Measurements from ENCODE around the gene CCDC198. TPM values are rescaled to one million over a fixed set of nuclear protein-coding genes. Genes with fewer than 3 reads are reported as not detected.
A peak's percentile ranks its signal among the peaks of the same experiment; 100 is the strongest.

Gene CCDC198, protein sequence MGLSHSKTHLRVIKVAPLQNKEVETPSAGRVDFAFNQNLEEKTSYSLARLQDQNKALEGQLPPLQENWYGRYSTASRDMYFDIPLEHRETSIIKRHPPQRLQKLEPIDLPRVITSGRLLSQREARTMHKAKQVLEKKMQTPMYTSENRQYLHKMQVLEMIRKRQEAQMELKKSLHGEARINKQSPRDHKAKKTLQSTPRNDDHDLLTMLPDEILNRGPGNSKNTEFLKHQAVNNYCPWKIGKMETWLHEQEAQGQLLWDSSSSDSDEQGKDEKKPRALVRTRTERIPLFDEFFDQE
- total RNA-seq (2014; rRNA removed; shearing (Covaris generic); ENCODE audit: low replicate concordance): 6.7 and 14.2 TPM in 2 replicates

DNA sequence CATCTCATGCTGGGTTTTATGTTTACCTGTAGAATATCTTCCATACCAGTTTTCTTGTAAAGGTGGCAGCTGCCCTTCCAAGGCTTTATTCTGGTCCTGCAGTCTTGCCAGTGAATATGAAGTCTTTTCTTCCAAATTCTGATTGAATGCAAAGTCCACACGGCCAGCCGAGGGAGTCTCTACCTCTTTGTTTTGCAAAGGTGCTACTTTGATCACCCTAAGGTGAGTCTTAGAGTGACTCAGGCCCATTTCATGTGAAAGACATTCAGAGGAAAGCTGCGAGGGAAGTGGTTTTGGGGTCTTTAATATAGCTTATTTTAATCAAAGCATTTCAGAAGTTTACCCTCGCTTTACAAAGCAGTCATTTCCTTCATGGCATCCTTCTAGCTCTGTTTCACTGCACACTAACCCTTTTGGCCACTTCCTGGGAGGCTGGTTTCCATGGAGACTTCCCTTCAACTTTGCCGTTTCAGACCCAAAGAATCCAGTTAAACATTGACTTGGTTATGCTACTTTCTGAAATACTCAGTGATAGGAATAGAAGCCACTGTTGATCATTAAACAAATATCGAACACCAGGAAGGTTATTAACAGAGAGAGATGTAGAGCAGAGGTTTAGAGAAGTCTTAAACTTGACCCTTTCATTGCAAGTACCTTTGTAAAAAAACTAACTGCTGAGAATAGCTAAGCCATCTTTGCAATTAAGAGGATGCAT is at the start of gene CCDC198:
TSS of gene CCDC198 (minus strand) at position 391 of the 715 bp plus-strand sequence. CDS start at position 249, 142 bp downstream.
- in situ Hi-C loops (cut with HindIII; ENCODE audit: low pct_unique_long_range_greater_than_20kb, low sequenced_read_pairs): no loop called here

GRCh38 chr14:57533214-57533613 is 39.6 kb upstream of the CCDC198 start:
- in situ Hi-C loops (cut with HindIII; ENCODE audit: low pct_unique_long_range_greater_than_20kb, low sequenced_read_pairs): no loop called here
- peak; percentile 11 for DNase-seq (ENCODE audit: low read depth)

More for the DNA sequence above, at the start of gene CCDC198:
- DNase-seq (ENCODE audit: low read depth): peak; percentile 93

- in situ Hi-C loops (cut with HindIII; ENCODE audit: low pct_unique_long_range_greater_than_20kb, low sequenced_read_pairs): no loop called here
- no peak for DNase-seq (ENCODE audit: low read depth)
Observed at GRCh38 chr14:57530571-57530970, 36.9 kb upstream of the CCDC198 start.

- in situ Hi-C loops (cut with HindIII; ENCODE audit: low pct_unique_long_range_greater_than_20kb, low sequenced_read_pairs): no loop called here
- DNase-seq (ENCODE audit: low read depth): no peak
Observed at GRCh38 chr14:57526942-57527341, 33.3 kb upstream of the CCDC198 start.

GRCh38 chr14:57519043-57519442 is 25.4 kb upstream of the CCDC198 start:
- DNase-seq (ENCODE audit: low read depth): no peak

DNA sequence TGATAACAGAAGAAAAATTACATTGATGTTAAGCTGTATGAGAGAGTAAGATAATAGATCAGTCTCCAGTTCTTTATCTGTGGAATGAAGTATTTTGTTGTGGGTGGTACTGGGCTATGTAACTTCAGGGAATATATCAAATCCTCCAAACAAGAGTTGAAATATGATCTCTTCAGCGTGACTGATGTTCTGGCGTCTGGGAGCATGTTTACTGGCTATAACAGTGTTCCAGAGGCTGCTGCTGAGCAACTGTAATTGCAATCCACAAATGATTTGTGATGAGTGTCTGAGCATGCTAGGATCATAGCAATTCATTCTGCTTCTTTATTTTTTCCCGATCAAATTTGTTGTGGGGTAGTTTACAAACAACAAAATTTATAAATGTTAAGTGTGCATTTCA is 18.6 kb upstream of the CCDC198 start:
- DNase-seq (ENCODE audit: low read depth): no peak
- in situ Hi-C loops (cut with HindIII; ENCODE audit: low pct_unique_long_range_greater_than_20kb, low sequenced_read_pairs): no loop called here

More at GRCh38 chr14:57519043-57519442, 25.4 kb upstream of the CCDC198 start:
- in situ Hi-C loops (cut with HindIII; ENCODE audit: low pct_unique_long_range_greater_than_20kb, low sequenced_read_pairs): no loop called here

- DNase-seq (ENCODE audit: low read depth): no peak
- in situ Hi-C loops (cut with HindIII; ENCODE audit: low pct_unique_long_range_greater_than_20kb, low sequenced_read_pairs): no loop called here
Observed at GRCh38 chr14:57508756-57509155, 15.1 kb upstream of the CCDC198 start.

DNA sequence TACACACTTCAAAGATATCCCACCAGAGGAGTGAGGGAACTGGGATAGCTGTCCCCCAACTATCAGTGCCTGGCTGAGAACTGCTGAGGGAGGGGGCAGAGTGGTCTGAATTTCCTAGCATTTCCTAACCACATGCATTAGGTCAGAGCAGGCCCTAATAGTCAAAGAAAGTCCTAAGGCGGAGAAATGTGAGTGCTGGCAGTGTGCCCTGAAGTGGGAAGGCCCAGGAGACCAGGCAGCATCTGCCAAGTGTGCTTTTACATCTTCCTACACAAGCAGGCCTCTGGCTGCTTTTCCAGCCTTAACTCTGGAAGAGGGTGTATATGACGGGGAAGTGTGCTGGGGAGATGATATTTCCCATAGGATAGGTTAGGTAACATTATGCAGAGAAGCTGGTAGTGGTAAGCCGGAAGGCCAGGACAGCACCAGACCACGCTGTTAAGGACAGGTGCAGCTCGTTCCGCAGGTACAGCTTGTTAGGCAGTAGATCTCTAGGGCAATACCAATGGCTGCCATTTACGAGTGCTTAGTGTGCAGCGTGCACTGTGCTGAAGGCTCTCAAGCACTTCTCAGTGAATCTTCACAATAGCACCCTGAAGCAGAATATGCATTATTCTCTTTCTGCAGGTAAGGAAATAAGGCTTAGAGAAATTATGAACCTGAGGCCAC is 9.1 kb upstream of the CCDC198 start:
- no peak for DNase-seq (ENCODE audit: low read depth)
- in situ Hi-C loops (cut with HindIII; ENCODE audit: low pct_unique_long_range_greater_than_20kb, low sequenced_read_pairs): no loop called here

- no peak for DNase-seq (ENCODE audit: low read depth)
- in situ Hi-C loops (cut with HindIII; ENCODE audit: low pct_unique_long_range_greater_than_20kb, low sequenced_read_pairs): no loop called here
Observed at GRCh38 chr14:57501039-57501557, 7.4 kb upstream of the CCDC198 start.

GRCh38 chr14:57498659-57499058 is 5.0 kb upstream of the CCDC198 start:
- DNase-seq (ENCODE audit: low read depth): no peak
- in situ Hi-C loops (cut with HindIII; ENCODE audit: low pct_unique_long_range_greater_than_20kb, low sequenced_read_pairs): no loop called here

DNA sequence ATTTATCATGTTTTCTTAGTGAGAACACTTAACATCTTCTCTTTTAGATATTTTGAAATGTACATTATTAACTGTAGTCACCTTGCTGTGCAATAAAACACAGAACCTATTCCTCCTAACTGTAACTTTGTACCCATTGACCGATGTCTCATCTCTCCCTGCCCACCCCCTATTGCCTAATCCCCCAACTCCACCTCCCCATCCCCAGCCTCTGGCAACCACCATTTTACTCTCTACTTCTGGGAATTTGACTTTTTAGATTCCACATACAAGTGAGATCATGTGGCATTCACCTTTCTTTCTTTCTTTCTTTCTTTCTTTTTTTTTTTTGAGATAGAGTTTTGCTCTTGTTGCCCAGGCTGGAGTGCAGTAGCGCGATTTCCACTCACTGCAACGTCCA is 4.4 kb upstream of the CCDC198 start:
- no peak for DNase-seq (ENCODE audit: low read depth)
- in situ Hi-C loops (cut with HindIII; ENCODE audit: low pct_unique_long_range_greater_than_20kb, low sequenced_read_pairs): no loop called here

DNA sequence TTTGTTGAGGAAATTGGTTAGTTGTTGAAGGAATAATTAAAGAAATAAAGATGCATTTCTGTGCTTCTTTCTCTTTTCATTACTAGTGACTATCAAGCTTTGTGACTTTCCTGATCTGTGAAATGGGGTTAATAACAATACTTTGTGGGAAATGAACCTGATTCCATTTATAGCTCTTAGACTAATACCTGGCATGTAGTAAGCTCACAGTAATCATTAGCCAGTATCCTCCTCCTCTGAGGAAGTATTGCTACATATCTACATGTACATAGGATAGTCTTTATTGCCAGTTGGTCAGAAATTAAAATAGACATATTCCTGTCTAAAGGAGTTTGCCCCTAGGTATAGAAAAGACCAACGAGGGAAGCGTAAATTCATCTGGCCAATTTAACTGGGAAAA is 1.8 kb upstream of the CCDC198 start:
- DNase-seq (ENCODE audit: low read depth): no peak
- in situ Hi-C loops (cut with HindIII; ENCODE audit: low pct_unique_long_range_greater_than_20kb, low sequenced_read_pairs): no loop called here

DNA sequence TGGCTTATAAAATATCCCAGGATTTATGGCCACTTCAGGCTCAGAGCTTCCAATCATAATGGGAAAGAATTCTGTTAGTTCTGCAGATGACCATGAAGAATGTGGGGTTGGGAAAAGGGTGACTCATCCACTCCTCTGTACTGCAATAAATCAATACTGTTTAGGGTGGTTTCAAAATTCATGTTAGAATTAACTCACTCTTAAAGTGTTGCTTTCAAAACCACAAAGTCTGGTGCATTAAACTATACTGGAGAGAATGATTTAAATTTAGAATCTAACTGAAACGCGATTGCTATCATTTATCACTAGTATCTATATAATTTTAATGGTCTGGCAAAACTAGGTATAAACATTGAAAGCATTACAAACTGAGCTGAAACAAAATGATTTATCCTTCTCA is 798 bp downstream of the CCDC198 start:
- DNase-seq (ENCODE audit: low read depth): peak; percentile 66
- in situ Hi-C loops (cut with HindIII; ENCODE audit: low pct_unique_long_range_greater_than_20kb, low sequenced_read_pairs): no loop called here

- DNase-seq (ENCODE audit: low read depth): no peak
- in situ Hi-C loops (cut with HindIII; ENCODE audit: low pct_unique_long_range_greater_than_20kb, low sequenced_read_pairs): no loop called here
Observed at GRCh38 chr14:57491640-57492039, 2.0 kb downstream of the CCDC198 start.

- in situ Hi-C loops (cut with HindIII; ENCODE audit: low pct_unique_long_range_greater_than_20kb, low sequenced_read_pairs): no loop called here
- DNase-seq (ENCODE audit: low read depth): peak; percentile 34
Observed at GRCh38 chr14:57487771-57488170, 5.9 kb downstream of the CCDC198 start.

DNA sequence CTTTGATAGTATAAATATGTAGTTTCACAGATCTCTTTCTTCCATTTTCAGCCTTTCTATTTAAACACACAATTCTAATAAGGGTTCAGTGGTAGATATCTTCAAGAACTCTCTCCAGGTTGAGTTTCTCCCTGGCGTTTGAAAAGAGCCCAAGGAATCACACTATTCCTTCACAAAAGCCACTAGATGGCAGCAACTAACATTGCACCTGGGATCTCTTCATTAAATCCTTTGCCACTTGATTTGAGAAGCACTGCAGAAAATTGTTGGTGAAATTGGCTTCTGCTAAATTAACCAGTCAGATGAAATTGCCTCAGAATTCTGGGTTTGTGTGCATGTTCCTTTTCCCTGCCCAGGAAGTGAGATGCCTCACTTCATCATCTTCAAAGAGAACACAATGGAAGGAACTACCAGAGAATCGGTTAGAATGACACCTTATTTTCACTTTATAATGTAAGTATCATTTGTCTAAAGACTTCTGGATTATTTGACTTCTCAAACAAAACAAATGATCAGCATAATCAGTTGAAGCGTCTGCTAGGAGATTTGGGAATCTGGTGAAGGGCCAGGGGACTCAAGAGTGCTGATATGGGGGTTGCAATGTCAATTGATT is 6.8 kb downstream of the CCDC198 start:
- in situ Hi-C loops (cut with HindIII; ENCODE audit: low pct_unique_long_range_greater_than_20kb, low sequenced_read_pairs): no loop called here
- peak; percentile 49 for DNase-seq (ENCODE audit: low read depth)

DNA sequence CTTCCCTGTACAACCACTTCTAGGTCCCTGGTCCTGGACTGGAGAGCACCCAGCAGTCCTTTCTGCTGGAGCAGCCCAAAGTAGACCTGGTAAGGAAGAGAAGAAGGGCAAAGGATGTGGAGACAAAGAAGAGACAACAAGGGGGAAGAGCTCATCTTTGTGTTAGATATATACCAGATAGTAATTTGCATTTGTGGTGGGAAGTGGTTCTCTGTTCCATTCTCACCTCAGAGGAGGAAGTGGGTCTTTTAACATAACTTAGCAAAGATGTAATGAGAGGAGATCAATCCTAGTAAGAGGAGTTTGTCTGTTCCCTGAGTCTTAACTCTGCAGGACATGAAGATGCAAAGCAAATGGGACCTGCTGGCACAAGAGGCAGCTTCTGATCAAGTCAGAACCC is 8.0 kb downstream of the CCDC198 start:
- in situ Hi-C loops (cut with HindIII; ENCODE audit: low pct_unique_long_range_greater_than_20kb, low sequenced_read_pairs): no loop called here
- DNase-seq (ENCODE audit: low read depth): no peak

GRCh38 chr14:57482120-57482519 is 11.5 kb downstream of the CCDC198 start:
- in situ Hi-C loops (cut with HindIII; ENCODE audit: low pct_unique_long_range_greater_than_20kb, low sequenced_read_pairs): no loop called here

More at GRCh38 chr14:57482120-57482519, 11.5 kb downstream of the CCDC198 start:
- no peak for DNase-seq (ENCODE audit: low read depth)
